Right lobe of liver (tissue), 6 donors: ENCODE measurements around the gene CCDC30. TPM values are rescaled to one million over a fixed set of nuclear protein-coding genes. Genes with fewer than 3 reads are reported as not detected.

Experiments
- ATAC-seq, 4 donors: fragments of 200-7000 bp; cut with Tn5 transposase; one replicate each; pipeline ENCODE4 v1.9.1; 2020; ENCODE audit warnings: mild to moderate bottlenecking in 4 of 4, moderate library complexity in 4 of 4
- DNase-seq, 3 donors: peaks; one replicate each; pipeline ENCODE4 v3.0.0-alpha.2; 2020
- H3K27ac ChIP-seq, 3 donors: fragments of 200-600 bp; one replicate each; pipeline ENCODE4 v1.8.0; 2022
- H3K27me3 ChIP-seq, 2 donors: fragments of 200-600 bp; one replicate each; pipeline ENCODE4 v1.8.0; 2022
- H3K36me3 ChIP-seq, 4 donors: fragments of 200-600 bp; sonication (generic) in 1 of 4; one replicate each; pipeline versions ENCODE4 v1.5.1 to v1.8.0; 2017 to 2022; ENCODE audit warnings: control low read depth in 1 of 4
- H3K4me1 ChIP-seq, 4 donors: fragments of 200-600 bp; sonication (generic) in 1 of 4; one replicate each; pipeline versions ENCODE4 v1.5.1 to v1.8.0; 2017 to 2022; ENCODE audit warnings: control low read depth in 1 of 4
- H3K4me3 ChIP-seq, 3 donors: fragments of 200-600 bp; one replicate each; pipeline ENCODE4 v1.8.0; 2022
- H3K9me3 ChIP-seq, 4 donors: fragments of 200-600 bp; sonication (generic) in 1 of 4; one replicate each; pipeline versions ENCODE4 v1.5.1 to v1.8.0; 2017 to 2022; ENCODE audit warnings: control low read depth in 1 of 4
- CTCF ChIP-seq, 4 donors: fragments of 200-600 bp in 3 of 4; fragments of 450-650 bp in 1 of 4; IDR thresholded peaks; one replicate each; pipeline versions ENCODE4 v1.5.1 to v1.8.0; 2016 to 2022; ENCODE audit warnings: antibody characterized with exemption in 4 of 4, mild to moderate bottlenecking in 2 of 4
- POLR2A ChIP-seq: fragments of 450-650 bp; IDR thresholded peaks from one replicate; pipeline ENCODE4 v1.6.1; 2017; ENCODE audit warnings: antibody characterized with exemption, mild to moderate bottlenecking
- WGBS: methylation state at CpG from one replicate; pipeline ENCODE4 v1.1.6; 2018; ENCODE audit warnings: low coverage, low lambda C conversion rate; ENCODE audit not compliant: insufficient coverage; ENCODE audit errors: missing lambda C conversion rate; 5-methylcytosine and 5-hydroxymethylcytosine counted together
- intact Hi-C, 2 donors: fragments of 100-400 bp; cut with DNase I; formaldehyde crosslinking; loops; one replicate each; pipeline versions ENCODE4 v1.11.2 to v1.14.1; 2022
- small RNA-seq, 2 experiments: library from RNA; depleted of rRNA; stranded (forward); fragments of <200 nt; gene quantifications; one replicate each; pipeline ENCODE3, GENCODE V24; 2016
- total RNA-seq, 6 experiments: library from RNA; depleted of rRNA in 2 of 6; stranded (reverse); fragments of >200 nt in 2 of 6; fragmentation: NEBNext Ultra II Directional in 3 of 6; extraction: Animal tissue kit (Norgen Biotek cat#: 25700) in 3 of 6; gene quantifications; one replicate each; pipeline versions ENCODE4 v1.1.0 to v1.2.4, GENCODE V29; 2016 to 2023
- donor health status: DM: no; HTN: yes; CAD: no.
- donor health status: DM: no; HTN: no; CAD: no.
- donor health status: DM: no; HTN: no; CAD: no.
- donor health status: DM: no; HTN: yes; CAD: no.
- donor health status: DM: no; HTN: yes; CAD: no.

Gene CCDC30
- total RNA-seq, 6 experiments from 2014 or later, result 0.37 to 1.4 (median 1.0) TPM

- no peak overlapping the region for H3K27ac ChIP-seq
- no peak overlapping the region for H3K4me3 ChIP-seq
- TF ChIP-seq CTCF (IDR thresholded peaks at IDR 0.05) (no peak), POLR2A (no peak)
- peaks cover 12 to 60% (median 23%) of the 10 kb centered on the region in 4 donors for H3K36me3 ChIP-seq
- H3K4me1 ChIP-seq, result no peaks in the 10 kb centered on the region
- intact Hi-C loops, result no loop called here
- H3K27me3 ChIP-seq, result no peaks in the 10 kb centered on the region
- ATAC-seq (no peak), DNase-seq (no peak)
- no peaks in the 10 kb centered on the region for H3K9me3 ChIP-seq
- 93% methylated on average over 7 of the region's 7 CpGs for whole genome bisulfite sequencing
Observed at GRCh38 chr1:42703888-42704464, 240.9 kb downstream of the CCDC30 start.

Small RNA genes lying within 50 kb of the gene (small RNA-seq; reads per million reads assigned to genes)
- 0 reads per million in 2 experiments for gene RNU6-536P
- 0 reads per million in 2 experiments for gene TMSB4XP1

Other genes with a start within 250 kb of the CCDC30 start
- gene FOXJ3, start 128.1 kb upstream of the CCDC30 start, total RNA-seq, result 10 to 100 TPM; 12.1 to 18.4 (median 14.5) TPM
- under 1 TPM; 0.02 to 0.95 (median 0.15) TPM for gene RIMKLA, start 82.5 kb upstream of the CCDC30 start, total RNA-seq
- 1 to 10 TPM; 1.5 to 7.3 (median 2.6) TPM for gene ZMYND12, start 7.3 kb upstream of the CCDC30 start, total RNA-seq
- 10 to 100 TPM; 36.3 to 44.1 (median 42.7) TPM for gene PPCS, start 6.7 kb upstream of the CCDC30 start, total RNA-seq
- 10 to 100 TPM in 2 of 6 experiments, 1 to 10 TPM in 4; 8.1 to 14.9 (median 9.2) TPM for gene PPIH, start 195.1 kb downstream of the CCDC30 start, total RNA-seq
- gene YBX1, start 219.1 kb downstream of the CCDC30 start, total RNA-seq, result 100 to 1,000 TPM; 144 to 325 (median 207) TPM